Effector memory CD4-positive, alpha-beta T cell (primary cell): Measurements from ENCODE around the gene TTLL12.

Experiments used
- DNase-seq, 3 donors: peaks; one replicate each; pipeline ENCODE4 v3.0.0-alpha.2; 2020
- H3K27ac ChIP-seq: 2 replicates; pipeline ENCODE4 v1.7.0; 2013; ENCODE audit warnings: mild to moderate bottlenecking, low read length, moderate library complexity; ENCODE audit not compliant: insufficient read depth, poor library complexity, severe bottlenecking
- H3K27me3 ChIP-seq: replicated peaks from 2 replicates; pipeline ENCODE4 v1.7.0; 2013; ENCODE audit warnings: mild to moderate bottlenecking, low read length; ENCODE audit not compliant: insufficient read depth, control insufficient read depth, poor library complexity, severe bottlenecking
- H3K36me3 ChIP-seq: 2 replicates; pipeline ENCODE4 v1.7.0; 2013; ENCODE audit warnings: mild to moderate bottlenecking, low read length, moderate library complexity; ENCODE audit not compliant: control insufficient read depth, insufficient read depth
- H3K4me1 ChIP-seq: 2 replicates; pipeline ENCODE4 v1.7.0; 2013; ENCODE audit warnings: low read length, mild to moderate bottlenecking; ENCODE audit not compliant: control insufficient read depth, insufficient read depth, poor library complexity, severe bottlenecking
- H3K4me3 ChIP-seq: 2 replicates; pipeline ENCODE4 v1.7.0; 2013; ENCODE audit warnings: low read length, low read depth, mild to moderate bottlenecking; ENCODE audit not compliant: insufficient read depth, poor library complexity, severe bottlenecking
- H3K9me3 ChIP-seq: 2 replicates; pipeline ENCODE4 v1.7.0; 2013; ENCODE audit warnings: mild to moderate bottlenecking, low read length, moderate library complexity; ENCODE audit not compliant: control insufficient read depth

Gene TTLL12

GRCh38 chr22:43216738-43217137 is 29.8 kb upstream of the TTLL12 start:
- Histone ChIP-seq H3K4me3 (no peak overlapping the region), H3K27me3 (no peaks in the 10 kb centered on the region), H3K9me3 (no peaks in the 10 kb centered on the region), H3K27ac (no peak overlapping the region), H3K36me3 (no peaks in the 10 kb centered on the region), H3K4me1 (no peaks in the 10 kb centered on the region)
- no peak for DNase-seq

DNA sequence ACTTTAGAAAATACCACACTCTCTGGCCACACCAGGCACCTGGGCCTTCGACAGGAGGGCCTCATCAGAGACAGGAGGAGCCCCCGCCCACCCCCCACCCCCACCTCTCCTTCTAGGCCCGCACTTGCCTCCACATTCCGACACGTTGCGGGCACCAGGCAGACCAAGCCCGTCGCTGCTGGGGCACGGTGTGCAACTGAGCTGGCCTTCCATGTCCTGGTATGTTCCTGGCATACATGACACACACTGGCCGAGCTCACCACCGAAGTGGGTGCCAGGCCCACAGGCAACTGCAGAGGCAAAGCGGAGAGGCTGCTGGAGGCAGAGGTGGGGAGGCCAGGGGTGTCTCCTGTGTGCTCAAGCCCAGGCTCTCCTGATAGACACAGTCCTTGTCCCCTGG is 27.0 kb upstream of the TTLL12 start:
- no peak for DNase-seq
- H3K27me3 ChIP-seq = no peaks in the 10 kb centered on the region

GRCh38 chr22:43213051-43213450 is 26.1 kb upstream of the TTLL12 start:
- no peaks in the 10 kb centered on the region for H3K9me3 ChIP-seq
- no peak for DNase-seq
- no peak overlapping the region for H3K4me3 ChIP-seq
- no peaks in the 10 kb centered on the region for H3K36me3 ChIP-seq
- H3K27ac ChIP-seq = no peak overlapping the region
- no peaks in the 10 kb centered on the region for H3K4me1 ChIP-seq
- no peaks in the 10 kb centered on the region for H3K27me3 ChIP-seq

More for the DNA sequence above, 27.0 kb upstream of the TTLL12 start:
- Histone ChIP-seq H3K9me3 (no peaks in the 10 kb centered on the region), H3K36me3 (no peaks in the 10 kb centered on the region), H3K4me1 (no peaks in the 10 kb centered on the region), H3K27ac (no peak overlapping the region), H3K4me3 (no peak overlapping the region)

- no peaks in the 10 kb centered on the region for H3K27me3 ChIP-seq
- no peaks in the 10 kb centered on the region for H3K9me3 ChIP-seq
- no peak overlapping the region for H3K4me3 ChIP-seq
- H3K36me3 ChIP-seq = no peaks in the 10 kb centered on the region
- no peak for DNase-seq
- no peak overlapping the region for H3K27ac ChIP-seq
- no peaks in the 10 kb centered on the region for H3K4me1 ChIP-seq
These were observed 25.6 kb upstream of the TTLL12 start for GRCh38 chr22:43212434-43212952.

DNA sequence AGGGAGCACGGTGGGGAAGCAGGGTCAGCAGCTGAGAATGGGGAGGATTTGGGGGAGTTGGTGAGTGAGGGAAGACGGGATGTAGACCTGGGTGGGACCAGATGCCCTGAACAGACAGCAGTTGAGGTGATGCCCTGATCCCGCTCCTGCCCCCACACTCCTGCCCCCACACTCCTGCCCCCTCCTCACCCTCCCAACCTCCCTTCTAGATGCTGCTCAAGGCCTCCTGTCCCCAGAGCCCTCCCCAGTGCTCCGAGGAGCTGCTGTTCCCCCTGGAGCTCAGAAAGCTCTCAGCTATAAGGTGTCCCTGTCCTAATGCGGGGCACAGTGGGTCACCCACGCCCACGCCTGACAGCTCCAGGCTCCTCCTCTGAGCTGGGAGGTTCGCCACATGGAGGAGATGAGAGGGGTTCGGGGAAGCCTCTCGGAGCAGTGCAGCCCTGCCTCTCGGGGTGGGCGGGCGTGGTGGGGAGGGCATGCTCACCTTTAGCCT is 25.1 kb upstream of the TTLL12 start:
- H3K4me1 ChIP-seq = no peaks in the 10 kb centered on the region
- no peaks in the 10 kb centered on the region for H3K36me3 ChIP-seq
- no peaks in the 10 kb centered on the region for H3K9me3 ChIP-seq
- H3K27ac ChIP-seq = no peak overlapping the region
- no peak overlapping the region for H3K4me3 ChIP-seq
- no peaks in the 10 kb centered on the region for H3K27me3 ChIP-seq
- DNase-seq = no peak

DNA sequence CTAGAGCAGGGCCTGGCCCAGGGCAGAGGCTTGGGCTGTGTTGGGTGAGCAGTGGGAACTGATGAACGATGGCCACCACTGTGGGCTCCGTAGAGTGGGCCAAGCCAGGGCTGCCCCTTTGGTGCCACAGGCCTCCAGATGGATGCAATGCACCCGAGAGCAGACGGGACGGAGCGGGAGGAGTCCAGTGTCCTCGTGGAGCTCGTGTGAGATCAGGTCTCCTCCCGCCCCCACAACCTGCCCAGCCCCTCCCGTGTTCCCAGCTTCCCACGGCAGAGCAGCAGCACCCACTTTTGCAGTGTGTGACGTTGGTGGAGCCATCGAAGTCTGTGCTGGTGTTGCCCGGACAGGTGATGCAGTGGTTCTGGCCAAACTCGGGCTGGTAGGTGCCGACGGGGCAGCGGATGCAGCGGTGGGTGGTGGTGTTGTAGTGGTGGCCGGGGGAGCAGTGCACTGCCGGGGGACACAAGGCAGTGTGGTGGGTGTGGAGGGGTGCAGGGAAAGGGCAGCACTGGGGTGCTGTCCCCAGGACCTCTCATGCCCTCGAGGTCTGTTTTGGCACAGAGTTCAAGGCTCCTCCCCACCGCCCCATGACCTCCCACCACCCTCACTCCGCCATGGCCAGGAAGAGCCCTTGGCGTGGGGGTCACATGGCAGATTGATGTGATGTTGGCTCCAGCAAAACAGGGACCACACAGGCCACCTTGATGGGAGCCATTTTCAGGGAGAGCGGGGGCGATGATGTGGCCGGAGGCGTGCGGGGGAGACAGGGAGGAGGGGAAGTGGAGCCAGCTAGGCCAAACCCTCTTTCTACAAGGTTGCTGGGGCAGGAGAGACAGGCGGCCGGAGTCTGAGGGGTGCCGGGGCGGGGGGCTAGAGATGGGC is 23.9 kb upstream of the TTLL12 start:
- no peaks in the 10 kb centered on the region for H3K36me3 ChIP-seq
- DNase-seq = no peak
- no peaks in the 10 kb centered on the region for H3K27me3 ChIP-seq
- H3K27ac ChIP-seq = no peak overlapping the region
- no peaks in the 10 kb centered on the region for H3K9me3 ChIP-seq
- H3K4me1 ChIP-seq = peaks cover 7% of the 10 kb centered on the region
- H3K4me3 ChIP-seq = no peak overlapping the region

DNA sequence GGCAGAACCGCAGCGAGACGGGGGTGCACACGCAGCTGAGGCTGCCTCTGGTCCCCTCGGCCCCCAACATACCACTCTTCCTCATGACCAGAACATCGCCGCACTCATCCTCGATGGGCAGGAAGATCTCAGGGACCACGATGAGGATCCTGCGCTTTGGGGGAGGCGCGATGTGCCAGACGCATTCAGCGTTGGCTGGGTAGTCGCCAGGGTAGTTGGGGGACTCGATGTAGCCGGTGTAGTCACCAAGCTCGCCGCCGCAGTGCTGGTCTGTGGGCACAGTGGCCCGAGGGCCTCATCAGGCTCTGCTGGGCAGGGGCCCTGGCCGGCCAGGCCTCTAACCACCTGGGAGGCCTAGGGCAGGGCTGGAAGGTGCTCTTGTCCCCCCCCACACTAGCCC is 23.0 kb upstream of the TTLL12 start:
- no peaks in the 10 kb centered on the region for H3K27me3 ChIP-seq
- no peak overlapping the region for H3K27ac ChIP-seq
- DNase-seq = no peak
- no peaks in the 10 kb centered on the region for H3K36me3 ChIP-seq
- peaks cover 9% of the 10 kb centered on the region for H3K4me1 ChIP-seq
- H3K4me3 ChIP-seq = no peak overlapping the region
- H3K9me3 ChIP-seq = no peaks in the 10 kb centered on the region

- Histone ChIP-seq H3K36me3 (no peaks in the 10 kb centered on the region), H3K27me3 (no peaks in the 10 kb centered on the region), H3K4me1 (peaks cover 9% of the 10 kb centered on the region), H3K4me3 (no peak overlapping the region), H3K9me3 (no peaks in the 10 kb centered on the region), H3K27ac (no peak overlapping the region)
- DNase-seq = no peak
These were observed 22.6 kb upstream of the TTLL12 start for GRCh38 chr22:43209523-43209890.

GRCh38 chr22:43208703-43209522 is 22.0 kb upstream of the TTLL12 start:
- Histone ChIP-seq H3K4me1 (peaks cover 9% of the 10 kb centered on the region), H3K27me3 (no peaks in the 10 kb centered on the region), H3K9me3 (no peaks in the 10 kb centered on the region), H3K4me3 (no peak overlapping the region), H3K36me3 (no peaks in the 10 kb centered on the region), H3K27ac (no peak overlapping the region)
- no peak for DNase-seq
